GM18873 (cell line): ENCODE data around the gene PCDHA4.
"Not testable (repeated sequence)": the region's sequence is repeated elsewhere in the genome, so short reads cannot be mapped to it uniquely, and the experiment has no call there.

Experiments
- ATAC-seq: cut with Tn5 transposase; IDR thresholded peaks from one replicate; pipeline ENCODE4 v1.9.1; 2021; ENCODE audit warnings: mild to moderate bottlenecking, moderate library complexity, moderate number of reproducible peaks; ENCODE audit not compliant: unreplicated experiment, low FRiP score

PCDHA4 gene

DNA sequence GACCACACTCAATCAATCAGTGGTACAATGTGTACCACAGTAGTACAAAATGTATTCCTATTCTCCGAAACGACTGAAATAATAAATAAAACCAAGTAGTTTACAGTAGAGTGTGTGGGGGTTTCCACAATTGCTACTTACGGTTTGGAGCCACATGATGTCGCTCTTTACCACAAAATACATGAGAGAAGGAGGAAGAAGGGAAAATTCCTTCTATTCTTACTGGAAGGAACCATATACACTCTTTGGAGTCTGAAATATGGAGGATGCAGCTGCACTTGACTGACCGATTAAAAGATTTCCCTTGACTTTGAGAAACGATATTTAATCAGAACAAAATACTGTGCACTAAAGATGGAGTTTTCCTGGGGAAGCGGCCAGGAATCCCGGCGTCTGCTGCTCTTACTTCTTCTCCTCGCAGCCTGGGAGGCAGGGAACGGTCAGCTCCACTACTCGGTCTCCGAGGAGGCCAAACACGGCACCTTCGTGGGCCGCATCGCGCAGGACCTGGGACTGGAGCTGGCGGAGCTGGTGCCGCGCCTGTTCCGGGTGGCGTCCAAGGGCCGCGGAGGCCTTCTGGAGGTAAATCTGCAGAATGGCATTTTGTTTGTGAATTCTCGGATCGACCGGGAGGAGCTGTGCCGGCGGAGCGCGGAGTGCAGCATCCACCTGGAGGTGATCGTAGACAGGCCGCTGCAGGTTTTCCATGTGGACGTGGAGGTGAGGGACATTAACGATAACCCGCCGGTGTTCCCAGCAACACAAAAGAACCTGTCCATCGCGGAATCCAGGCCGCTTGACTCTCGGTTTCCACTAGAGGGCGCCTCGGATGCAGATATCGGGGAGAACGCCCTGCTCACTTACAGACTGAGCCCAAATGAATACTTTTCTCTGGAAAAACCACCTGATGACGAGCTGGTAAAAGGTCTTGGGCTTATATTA is at the start of gene PCDHA4:
TSS of gene PCDHA4 (plus strand) at position 235 of the 942 bp plus-strand sequence.
- no peak for ATAC-seq

DNA sequence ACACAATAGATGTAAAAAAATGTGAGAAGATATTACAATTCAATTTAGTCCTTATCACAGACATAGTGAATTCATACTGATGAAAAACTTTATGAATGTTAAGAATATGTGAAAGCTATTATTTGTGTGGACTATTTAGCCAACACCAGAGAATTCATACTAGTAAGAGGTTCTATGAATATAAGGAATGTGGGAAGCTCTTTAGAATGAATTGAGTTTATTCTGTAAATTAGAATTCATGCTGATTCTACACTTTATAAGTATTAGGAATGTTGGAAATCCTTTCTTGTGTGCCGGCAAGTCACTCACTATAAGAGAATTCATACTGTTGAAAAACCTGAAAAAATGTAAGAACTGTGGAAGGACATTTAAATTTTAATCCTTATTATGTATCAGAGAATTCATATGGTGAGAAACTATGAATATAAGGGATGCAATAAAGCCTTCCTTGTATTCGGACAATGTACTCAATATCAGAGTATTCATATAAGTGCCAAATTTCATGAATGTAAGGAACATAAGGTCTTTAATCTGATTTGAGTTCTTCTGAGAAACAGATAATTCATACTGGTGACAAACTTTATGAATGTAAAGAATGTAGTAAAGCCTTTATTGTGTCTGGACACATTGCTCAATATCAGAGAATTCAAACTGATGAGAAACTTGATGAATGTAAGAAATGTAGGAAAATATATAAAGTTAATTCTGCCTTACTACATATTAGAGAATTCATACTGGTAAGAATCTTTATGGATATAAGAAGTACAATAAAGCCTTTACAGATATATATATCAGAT is 42.5 kb upstream of the PCDHA4 start:
- no peak for ATAC-seq

DNA sequence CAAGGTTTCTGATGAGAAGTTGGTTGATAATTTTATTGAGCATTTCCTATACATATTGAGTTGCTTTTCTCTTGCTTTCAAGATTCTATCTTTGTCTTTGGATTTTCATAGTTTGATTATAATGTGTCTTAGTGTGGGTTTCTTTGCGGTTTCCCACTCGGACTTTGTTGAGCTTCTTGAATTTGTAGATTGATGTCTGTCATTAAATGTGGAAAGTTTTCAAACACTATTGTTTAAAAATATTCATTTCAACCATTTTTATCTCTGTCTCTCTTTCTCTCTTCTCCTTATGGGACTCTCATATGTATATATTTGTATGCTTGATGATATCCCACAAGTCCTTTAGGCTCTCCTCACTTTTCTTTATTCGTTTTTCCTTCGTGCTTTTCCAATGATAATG is 39.4 kb upstream of the PCDHA4 start:
- ATAC-seq = no peak

DNA sequence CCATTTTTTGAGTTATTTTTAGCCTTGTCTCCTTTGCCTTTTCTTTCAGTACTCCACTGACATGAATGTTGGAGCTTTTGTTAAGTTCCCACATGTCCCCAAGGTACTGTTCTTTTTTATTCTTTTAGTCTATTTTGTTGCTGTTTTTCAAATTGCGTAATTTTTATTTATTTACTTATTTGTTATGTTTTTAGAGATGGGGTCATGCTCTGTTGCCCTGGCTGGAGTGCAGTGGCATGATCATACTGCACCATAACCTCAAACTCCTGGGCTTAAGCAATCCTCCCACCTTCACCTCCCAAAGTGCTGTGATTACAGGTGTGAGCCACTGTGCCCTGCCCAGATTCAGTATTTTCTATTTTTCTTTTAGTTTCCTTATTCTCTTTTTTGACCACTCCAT is 26.4 kb upstream of the PCDHA4 start:
- no peak for ATAC-seq

DNA sequence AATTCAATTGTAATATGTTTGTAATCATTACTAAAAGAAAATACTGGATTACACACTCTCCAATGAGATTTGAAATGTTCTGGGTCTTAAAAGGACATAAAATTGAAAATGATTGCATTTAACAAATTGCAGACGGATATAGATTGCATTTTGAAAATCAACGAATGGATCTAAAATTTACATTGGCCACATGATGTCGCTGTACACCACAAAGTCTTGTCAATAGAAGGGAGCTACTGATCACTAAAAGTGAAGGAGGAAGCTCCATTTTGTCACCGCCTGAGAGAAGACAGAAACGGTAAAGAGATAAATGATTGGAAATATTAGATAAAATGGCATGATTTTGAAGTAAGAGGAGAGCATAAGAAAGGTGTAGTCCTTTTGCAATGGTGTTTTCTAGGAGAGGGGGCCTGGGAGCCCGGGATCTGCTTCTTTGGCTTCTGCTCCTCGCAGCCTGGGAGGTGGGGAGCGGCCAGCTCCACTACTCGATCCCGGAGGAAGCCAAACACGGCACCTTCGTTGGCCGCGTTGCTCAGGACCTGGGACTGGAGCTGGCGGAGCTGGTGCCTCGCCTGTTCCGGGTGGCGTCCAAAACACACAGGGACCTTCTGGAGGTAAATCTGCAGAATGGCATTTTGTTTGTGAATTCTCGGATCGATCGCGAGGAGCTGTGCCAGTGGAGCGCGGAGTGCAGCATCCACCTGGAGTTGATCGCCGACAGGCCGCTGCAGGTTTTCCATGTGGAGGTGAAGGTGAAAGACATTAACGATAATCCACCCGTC is 20.8 kb upstream of the PCDHA4 start, which contains the start of gene PCDHA1:
TSS of gene PCDHA1 (plus strand) at position 236 of the 782 bp plus-strand sequence.
- no peak for ATAC-seq

DNA sequence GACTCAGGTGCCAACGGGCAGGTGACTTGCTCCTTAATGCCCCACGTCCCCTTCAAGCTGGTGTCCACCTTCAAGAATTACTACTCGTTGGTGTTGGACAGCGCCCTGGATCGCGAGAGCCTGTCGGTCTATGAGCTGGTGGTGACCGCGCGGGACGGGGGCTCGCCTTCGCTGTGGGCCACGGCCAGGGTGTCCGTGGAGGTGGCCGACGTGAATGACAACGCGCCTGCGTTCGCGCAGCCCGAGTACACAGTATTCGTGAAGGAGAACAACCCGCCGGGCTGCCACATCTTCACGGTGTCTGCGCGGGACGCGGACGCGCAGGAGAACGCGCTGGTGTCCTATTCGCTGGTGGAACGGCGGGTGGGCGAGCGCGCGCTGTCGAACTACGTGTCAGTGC is 19.4 kb upstream of the PCDHA4 start:
- ATAC-seq = not testable (repeated sequence)

DNA sequence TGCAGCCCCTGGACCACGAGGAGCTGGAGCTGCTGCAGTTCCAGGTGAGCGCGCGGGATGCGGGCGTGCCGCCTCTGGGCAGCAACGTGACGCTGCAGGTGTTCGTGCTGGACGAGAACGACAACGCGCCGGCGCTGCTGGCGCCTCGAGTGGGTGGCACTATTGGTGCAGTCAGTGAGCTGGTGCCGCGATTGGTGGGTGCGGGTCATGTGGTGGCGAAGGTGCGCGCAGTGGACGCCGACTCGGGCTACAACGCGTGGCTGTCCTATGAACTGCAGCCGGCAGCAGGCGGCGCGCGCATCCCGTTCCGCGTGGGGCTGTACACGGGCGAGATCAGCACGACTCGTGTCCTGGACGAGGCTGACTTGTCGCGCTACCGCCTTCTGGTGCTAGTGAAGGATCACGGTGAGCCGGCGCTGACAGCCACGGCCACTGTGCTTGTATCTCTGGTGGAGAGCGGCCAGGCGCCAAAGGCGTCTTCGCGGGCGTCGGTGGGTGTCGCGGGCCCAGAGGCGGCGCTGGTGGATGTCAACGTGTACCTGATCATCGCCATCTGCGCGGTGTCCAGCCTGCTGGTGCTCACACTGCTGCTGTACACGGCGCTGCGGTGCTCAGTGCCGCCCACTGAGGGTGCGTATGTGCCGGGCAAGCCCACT is 18.9 kb upstream of the PCDHA4 start:
- not testable (repeated sequence) for ATAC-seq

DNA sequence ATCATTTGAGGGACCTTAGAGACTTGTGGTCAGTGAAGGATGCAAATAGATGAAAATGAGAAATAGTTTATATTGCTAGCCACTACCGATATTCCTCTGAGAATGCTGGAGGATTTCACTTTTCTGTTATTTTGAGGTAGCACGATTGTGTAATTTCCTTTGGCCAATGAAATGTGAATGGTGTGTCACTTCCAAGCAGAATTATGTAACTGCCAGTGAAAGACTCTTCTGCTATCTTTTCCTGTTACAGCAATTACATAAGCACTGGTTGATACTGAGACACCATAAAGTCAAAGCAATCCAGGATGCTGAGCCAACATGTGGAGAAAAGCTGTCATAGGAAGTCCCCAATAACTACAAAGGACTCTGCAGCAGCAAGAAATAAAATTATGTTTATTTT is 15.8 kb upstream of the PCDHA4 start:
- ATAC-seq = no peak

DNA sequence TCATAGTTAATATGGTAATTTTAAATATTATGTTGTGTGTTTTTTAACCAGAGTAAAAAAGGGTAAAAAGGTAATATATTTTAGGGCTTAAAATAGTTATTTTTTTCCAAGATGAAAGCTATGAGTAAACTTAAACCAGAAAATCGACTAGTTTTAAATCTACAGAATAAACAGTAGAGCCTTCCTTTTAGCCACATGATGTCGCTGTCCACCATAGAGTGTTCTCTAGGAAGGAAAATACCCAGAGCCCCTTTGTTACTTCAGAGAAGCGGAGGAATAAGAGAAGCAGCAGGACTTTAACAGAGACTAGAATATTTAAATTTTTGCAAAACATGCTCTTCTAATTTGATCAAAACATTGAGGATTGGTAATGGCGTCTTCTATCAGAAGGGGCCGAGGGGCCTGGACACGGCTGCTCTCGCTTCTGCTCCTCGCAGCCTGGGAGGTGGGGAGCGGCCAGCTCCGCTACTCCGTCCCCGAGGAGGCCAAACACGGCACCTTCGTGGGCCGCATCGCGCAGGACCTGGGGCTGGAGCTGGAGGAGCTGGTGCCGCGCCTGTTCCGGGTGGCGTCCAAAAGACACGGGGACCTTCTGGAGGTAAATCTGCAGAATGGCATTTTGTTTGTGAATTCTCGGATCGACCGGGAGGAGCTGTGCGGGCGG is 12.1 kb upstream of the PCDHA4 start, which contains the start of gene PCDHA2:
TSS of gene PCDHA2 (plus strand) at position 258 of the 664 bp plus-strand sequence.
- no peak for ATAC-seq

DNA sequence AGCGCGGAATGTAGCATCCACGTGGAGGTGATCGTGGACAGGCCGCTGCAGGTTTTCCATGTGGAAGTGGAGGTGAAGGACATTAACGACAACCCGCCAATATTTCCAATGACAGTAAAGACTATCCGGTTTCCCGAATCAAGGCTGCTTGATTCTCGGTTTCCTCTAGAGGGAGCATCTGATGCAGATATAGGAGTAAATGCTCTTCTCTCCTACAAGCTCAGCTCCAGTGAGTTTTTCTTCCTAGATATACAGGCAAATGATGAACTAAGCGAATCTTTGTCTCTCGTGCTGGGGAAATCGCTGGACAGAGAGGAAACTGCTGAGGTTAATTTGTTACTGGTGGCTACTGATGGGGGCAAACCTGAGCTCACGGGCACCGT is 11.6 kb upstream of the PCDHA4 start:
- no peak for ATAC-seq

DNA sequence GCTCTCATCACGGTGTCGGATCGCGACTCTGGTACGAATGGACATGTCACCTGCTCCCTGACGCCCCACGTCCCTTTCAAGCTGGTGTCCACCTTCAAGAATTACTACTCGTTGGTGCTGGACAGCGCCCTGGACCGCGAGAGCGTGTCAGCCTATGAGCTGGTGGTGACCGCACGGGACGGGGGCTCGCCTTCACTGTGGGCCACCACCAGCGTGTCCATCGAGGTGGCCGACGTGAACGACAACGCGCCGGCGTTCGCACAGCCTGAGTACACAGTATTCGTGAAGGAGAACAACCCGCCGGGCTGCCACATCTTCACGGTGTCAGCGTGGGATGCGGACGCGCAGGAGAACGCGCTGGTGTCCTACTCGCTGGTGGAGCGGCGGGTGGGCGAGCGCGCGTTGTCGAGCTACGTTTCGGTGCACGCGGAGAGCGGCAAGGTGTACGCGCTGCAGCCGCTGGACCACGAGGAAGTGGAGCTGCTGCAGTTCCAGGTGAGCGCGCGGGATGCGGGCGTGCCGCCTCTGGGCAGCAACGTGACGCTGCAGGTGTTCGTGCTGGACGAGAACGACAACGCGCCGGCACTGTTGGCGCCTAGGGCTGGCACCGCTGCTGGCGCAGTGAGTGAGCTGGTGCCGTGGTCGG is 10.7 kb upstream of the PCDHA4 start:
- not testable (repeated sequence) for ATAC-seq

DNA sequence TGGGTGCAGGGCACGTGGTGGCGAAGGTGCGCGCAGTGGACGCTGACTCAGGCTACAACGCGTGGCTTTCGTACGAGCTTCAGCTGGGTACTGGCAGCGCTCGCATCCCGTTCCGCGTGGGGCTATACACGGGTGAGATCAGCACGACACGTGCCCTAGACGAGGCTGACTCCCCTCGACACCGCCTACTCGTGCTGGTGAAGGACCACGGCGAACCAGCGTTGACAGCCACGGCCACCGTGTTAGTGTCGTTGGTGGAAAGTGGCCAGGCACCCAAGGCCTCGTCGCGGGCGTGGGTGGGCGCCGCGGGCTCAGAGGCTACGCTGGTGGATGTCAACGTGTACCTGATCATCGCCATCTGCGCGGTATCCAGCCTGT is 10.2 kb upstream of the PCDHA4 start:
- ATAC-seq = no peak

DNA sequence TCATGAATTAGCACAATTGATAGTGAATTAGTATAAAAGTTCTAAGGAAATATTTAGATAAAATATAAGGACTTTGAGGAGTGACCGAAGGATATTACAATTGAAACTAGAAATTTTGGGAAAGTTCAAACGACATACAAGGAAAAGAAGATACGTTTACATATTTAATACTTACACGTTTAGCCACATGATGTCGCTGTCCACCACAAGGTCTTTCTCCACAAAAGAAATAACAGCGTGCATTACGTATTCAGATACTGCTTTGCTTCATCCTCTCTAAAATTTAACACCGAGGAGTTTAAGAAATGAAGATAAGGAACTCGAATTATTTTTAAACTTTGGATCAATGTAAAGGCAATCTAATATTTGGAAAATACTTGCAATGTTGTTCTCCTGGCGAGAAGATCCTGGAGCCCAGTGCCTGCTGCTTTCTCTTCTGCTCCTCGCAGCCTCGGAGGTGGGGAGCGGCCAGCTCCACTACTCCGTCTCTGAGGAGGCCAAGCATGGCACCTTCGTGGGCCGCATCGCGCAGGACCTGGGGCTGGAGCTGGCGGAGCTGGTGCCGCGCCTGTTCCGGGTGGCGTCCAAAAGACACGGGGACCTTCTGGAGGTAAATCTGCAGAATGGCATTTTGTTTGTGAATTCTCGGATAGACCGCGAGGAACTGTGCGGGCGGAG is 5.9 kb upstream of the PCDHA4 start, which contains the start of gene PCDHA3:
TSS of gene PCDHA3 (plus strand) at position 242 of the 678 bp plus-strand sequence.
- no peak for ATAC-seq

DNA sequence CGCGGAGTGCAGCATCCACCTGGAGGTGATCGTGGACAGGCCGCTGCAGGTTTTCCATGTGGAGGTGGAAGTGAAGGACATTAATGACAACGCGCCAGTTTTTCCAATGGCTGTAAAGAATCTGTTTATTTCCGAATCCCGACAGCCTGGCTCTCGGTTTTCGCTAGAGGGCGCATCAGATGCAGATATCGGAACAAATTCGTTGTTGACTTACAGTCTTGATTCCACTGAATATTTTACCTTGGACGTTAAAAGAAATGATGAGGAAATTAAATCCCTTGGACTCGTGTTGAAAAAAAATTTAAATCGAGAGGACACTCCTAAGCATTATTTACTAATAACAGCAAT is 5.4 kb upstream of the PCDHA4 start:
- ATAC-seq = no peak

DNA sequence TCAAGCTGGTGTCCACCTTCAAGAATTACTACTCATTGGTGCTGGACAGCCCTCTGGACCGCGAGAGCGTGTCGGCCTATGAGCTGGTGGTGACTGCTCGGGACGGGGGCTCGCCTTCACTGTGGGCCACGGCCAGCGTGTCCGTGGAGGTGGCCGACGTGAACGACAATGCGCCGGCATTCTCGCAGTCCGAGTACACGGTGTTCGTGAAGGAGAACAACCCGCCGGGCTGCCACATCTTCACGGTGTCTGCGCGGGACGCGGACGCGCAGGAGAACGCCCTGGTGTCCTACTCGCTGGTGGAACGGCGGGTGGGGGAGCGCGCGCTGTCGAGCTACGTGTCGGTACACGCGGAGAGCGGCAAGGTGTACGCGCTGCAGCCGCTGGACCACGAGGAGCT is 4.5 kb upstream of the PCDHA4 start:
- not testable (repeated sequence) for ATAC-seq

DNA sequence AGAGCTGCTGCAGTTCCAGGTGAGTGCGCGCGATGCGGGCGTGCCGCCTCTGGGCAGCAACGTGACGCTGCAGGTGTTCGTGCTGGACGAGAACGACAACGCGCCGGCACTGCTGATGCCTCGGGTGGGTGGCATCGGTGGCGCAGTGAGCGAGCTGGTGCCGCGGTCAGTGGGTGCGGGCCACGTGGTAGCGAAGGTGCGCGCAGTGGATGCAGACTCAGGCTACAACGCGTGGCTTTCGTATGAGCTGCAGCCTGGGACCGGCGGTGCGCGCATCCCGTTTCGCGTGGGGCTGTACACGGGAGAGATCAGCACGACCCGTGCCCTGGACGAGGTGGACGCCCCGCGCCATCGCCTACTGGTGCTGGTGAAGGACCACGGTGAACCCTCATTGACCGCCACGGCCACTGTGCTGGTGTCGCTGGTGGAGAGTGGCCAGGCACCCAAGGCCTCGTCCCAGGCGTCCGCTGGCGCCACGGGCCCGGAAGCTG is 4.0 kb upstream of the PCDHA4 start:
- ATAC-seq = no peak

DNA sequence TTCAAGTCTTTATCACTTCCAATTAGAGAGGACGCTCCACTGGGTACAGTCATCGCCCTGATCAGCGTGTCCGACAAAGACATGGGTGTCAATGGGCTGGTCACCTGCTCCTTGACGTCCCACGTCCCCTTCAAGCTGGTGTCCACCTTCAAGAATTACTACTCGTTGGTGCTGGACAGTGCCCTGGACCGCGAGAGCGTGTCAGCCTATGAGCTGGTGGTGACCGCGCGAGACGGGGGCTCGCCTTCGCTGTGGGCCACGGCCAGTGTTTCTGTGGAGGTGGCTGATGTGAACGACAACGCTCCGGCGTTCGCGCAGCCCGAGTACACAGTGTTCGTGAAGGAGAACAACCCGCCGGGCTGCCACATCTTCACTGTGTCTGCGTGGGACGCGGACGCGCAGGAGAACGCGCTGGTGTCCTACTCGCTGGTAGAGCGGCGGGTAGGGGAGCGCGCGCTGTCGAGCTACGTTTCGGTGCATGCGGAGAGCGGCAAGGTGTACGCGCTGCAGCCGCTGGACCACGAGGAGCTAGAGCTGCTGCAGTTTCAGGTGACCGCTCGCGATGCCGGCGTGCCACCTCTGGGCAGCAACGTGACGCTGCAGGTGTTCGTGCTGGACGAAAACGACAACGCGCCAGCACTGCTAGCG is 1.5 kb downstream of the PCDHA4 start:
- not testable (repeated sequence) for ATAC-seq

DNA sequence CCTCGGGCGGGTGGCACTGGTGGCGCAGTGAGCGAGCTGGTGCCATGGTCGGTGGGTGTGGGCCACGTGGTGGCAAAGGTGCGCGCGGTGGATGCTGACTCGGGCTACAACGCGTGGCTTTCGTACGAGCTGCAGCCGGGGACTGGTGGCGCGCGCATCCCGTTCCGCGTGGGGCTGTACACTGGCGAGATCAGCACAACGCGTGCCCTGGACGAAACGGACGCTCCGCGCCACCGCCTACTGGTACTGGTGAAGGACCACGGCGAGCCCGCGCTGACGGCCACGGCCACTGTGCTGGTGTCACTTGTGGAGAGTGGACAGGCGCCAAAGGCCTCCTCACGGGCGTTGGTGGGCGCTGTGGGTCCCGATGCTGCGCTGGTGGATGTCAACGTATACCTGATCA is 2.0 kb downstream of the PCDHA4 start:
- ATAC-seq = no peak
